Peyer's patch (tissue), 4 donors: ENCODE data around the gene ROBO2.

Source experiments
- CTCF ChIP-seq, 6 experiments: fragments of 450-650 bp in 4 of 6; fragments of 200-600 bp in 2 of 6; sonication (generic) in 1 of 6; IDR thresholded peaks; one replicate each; pipeline ENCODE4 v1.5.1; 2017 to 2019; ENCODE audit warnings: antibody characterized with exemption in 6 of 6, mild to moderate bottlenecking in 3 of 6, moderate library complexity in 1 of 6
- POLR2A ChIP-seq, 2 donors: fragments of 450-650 bp; IDR thresholded peaks; one replicate each; pipeline ENCODE4 v1.5.1; 2017; ENCODE audit warnings: antibody characterized with exemption in 2 of 2, mild to moderate bottlenecking in 2 of 2, moderate library complexity in 2 of 2

DNA sequence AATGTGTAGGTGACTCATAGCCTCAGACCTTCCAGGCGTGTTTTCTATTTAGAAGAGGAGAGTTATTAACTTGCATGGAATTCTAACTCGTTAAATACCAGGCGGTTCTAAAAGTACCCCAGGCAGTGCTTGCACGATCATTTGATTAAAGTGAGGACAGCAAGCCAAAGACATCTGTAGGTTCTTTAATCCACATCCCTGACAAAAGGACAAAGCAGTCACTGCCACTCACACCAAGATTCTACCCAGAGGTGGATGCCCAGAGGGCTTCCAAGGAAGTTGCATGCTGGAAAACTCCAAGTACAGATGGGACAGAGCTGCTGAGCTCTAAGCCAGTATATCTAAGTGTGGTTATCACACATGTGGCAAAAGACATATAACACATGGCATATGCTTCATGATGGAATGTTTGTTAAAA lies 372.1 kb downstream of the ROBO2 start:
- TF ChIP-seq POLR2A (IDR thresholded peaks at IDR 0.05) (no peak), CTCF (IDR thresholded peaks at IDR 0.05) (no peak)
